Measurements from ENCODE around the gene PCDHGB3.

Gene PCDHGB3

DNA sequence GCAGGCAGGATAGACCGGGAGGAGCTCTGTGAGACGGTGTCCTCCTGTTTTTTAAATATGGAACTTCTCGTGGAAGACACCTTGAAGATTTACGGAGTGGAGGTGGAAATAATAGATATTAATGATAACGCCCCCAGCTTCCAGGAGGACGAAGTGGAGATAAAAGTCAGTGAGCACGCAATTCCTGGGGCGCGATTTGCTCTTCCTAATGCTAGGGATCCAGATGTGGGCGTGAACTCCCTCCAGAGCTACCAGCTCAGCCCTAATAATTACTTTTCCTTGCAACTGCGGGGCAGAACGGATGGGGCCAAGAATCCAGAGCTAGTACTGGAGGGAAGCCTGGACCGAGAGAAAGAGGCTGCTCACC, 51.4 kb downstream of the PCDHGB3 start:
- no peak for DNase-seq

Measured in CD4-positive, alpha-beta T cell treated with Interleukin-12 subunit alpha and Interleukin-12 subunit beta, for 1 hour (primary cell).